ENCODE data around the gene OR2T6. TPM values are rescaled to one million over a fixed set of nuclear protein-coding genes. Genes with fewer than 3 reads are reported as not detected.

Gene OR2T6
- total RNA-seq = not detected
- not detected for polyA plus RNA-seq (ENCODE audit: insufficient read length in 6 of 6)
- long read RNA-seq, donor 1 = 0 reads
- long read RNA-seq, donor 2 = 0 reads
- long read RNA-seq, donor 3 = 0 reads
- long read RNA-seq, donor 4 = 0 reads
- long read RNA-seq, donor 5 = 0 reads
- long read RNA-seq, donor 6 = 0 reads
- long read RNA-seq, donor 7 = 0 reads
- long read RNA-seq, donor 8 = 0 reads
- long read RNA-seq, donor 9 = 0 reads
- long read RNA-seq, donor 10 = 0 reads
- long read RNA-seq, donor 11, partial matches to known transcripts = 0 of 1 reads
- long read RNA-seq, donor 11, other reads (novel, unspliced or antisense) = 0 of 1 reads
- long read RNA-seq, donor 12 = 0 reads

GRCh38 chr1:248375446-248375845 is at the start of gene OR2T6:
TSS of gene OR2T6 (plus strand) at chr1:248375746. CDS start at chr1:248387609, 11,863 bp downstream.
- H3K4me1 ChIP-seq = no peaks in the 10 kb centered on the region
- H3K36me3 ChIP-seq = no peaks in the 10 kb centered on the region
- intact Hi-C loops (cut with DNase I) = no loop called here
- H3K9me3 ChIP-seq = no peaks in the 10 kb centered on the region
- TF ChIP-seq, protein P1, sequence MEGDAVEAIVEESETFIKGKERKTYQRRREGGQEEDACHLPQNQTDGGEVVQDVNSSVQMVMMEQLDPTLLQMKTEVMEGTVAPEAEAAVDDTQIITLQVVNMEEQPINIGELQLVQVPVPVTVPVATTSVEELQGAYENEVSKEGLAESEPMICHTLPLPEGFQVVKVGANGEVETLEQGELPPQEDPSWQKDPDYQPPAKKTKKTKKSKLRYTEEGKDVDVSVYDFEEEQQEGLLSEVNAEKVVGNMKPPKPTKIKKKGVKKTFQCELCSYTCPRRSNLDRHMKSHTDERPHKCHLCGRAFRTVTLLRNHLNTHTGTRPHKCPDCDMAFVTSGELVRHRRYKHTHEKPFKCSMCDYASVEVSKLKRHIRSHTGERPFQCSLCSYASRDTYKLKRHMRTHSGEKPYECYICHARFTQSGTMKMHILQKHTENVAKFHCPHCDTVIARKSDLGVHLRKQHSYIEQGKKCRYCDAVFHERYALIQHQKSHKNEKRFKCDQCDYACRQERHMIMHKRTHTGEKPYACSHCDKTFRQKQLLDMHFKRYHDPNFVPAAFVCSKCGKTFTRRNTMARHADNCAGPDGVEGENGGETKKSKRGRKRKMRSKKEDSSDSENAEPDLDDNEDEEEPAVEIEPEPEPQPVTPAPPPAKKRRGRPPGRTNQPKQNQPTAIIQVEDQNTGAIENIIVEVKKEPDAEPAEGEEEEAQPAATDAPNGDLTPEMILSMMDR (IDR thresholded peaks at IDR 0.05) = no peak
- ATAC-seq (no peak), DNase-seq (no peak)
- no peak within 1 kb of the TSS for H3K27ac ChIP-seq
- H3K4me3 ChIP-seq = no peak within 1 kb of the TSS
- no peaks in the 10 kb centered on the region for H3K27me3 ChIP-seq

DNA sequence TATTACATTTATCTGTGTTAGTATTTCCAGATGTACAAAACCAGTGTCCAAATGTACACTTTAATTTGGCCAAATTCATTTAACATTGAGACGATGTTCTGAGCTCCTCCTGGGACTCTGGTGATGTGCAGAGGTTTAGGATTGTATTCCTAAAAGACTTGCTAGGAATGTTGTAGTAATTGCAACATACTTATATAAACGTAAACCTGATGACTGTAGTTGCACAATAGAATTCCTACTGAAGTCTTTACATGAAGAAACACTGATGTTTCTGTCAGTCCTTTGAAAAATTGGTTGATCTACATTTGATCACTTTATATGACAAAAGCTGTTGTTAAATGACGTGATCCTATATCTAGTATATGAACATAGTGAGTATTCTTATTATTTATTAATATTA is 32.1 kb upstream of the OR2T6 start:
- no peak for ATAC-seq
- H3K4me3 ChIP-seq = no peak overlapping the region
- H3K27ac ChIP-seq = no peak overlapping the region
- no peaks in the 10 kb centered on the region for H3K27me3 ChIP-seq
- intact Hi-C loops (cut with DNase I) = no loop called here
- TF ChIP-seq, protein P1 (IDR thresholded peaks at IDR 0.05) = no peak
- no peaks in the 10 kb centered on the region for H3K36me3 ChIP-seq
- no peaks in the 10 kb centered on the region for H3K4me1 ChIP-seq
- no peaks in the 10 kb centered on the region for H3K9me3 ChIP-seq
- no peak for DNase-seq

GRCh38 chr1:248348475-248348874 is 27.1 kb upstream of the OR2T6 start, which contains the start of gene OR14C36:
TSS of gene OR14C36 (plus strand) at chr1:248348775. CDS start at chr1:248348775, 0 bp downstream.
- no peak within 1 kb of the TSS for H3K4me3 ChIP-seq
- H3K27me3 ChIP-seq = no peaks in the 10 kb centered on the region
- no peak within 1 kb of the TSS for H3K27ac ChIP-seq
- H3K4me1 ChIP-seq = no peaks in the 10 kb centered on the region
- no peak for ATAC-seq
- no peaks in the 10 kb centered on the region for H3K9me3 ChIP-seq
- no peaks in the 10 kb centered on the region for H3K36me3 ChIP-seq
- intact Hi-C loops (cut with DNase I) = no loop called here
- TF ChIP-seq, protein P1 (IDR thresholded peaks at IDR 0.05) = no peak
- no peak for DNase-seq

DNA sequence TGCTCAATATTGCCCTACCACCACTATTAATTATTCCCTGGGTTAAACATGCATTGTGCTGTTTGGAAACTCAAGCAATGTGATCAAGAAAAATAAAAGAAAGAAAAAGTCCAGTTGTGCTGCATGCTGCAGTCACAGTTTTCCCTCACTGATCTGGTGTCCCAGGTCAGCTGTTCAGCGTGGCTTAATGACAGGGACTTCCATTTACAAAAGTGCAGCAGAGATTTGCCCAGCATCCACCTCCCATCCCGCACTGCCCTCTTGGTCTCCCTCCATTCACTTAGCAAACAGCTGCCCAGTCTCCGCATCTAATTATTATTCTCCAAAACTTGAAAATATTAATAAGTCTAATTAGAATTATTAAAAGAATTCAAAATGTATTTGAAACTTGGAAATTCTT is 16.1 kb upstream of the OR2T6 start:
- Histone ChIP-seq H3K27me3 (no peaks in the 10 kb centered on the region), H3K27ac (no peak overlapping the region), H3K4me3 (no peak overlapping the region), H3K4me1 (no peaks in the 10 kb centered on the region), H3K36me3 (no peaks in the 10 kb centered on the region), H3K9me3 (peaks cover 0 to 2% of the 10 kb centered on the region in 2 donors)
- TF ChIP-seq, protein P1 (IDR thresholded peaks at IDR 0.05) = no peak
- ATAC-seq = no peak
- DNase-seq = no peak
- intact Hi-C loops (cut with DNase I) = no loop called here

GRCh38 chr1:248361121-248361715 is 14.3 kb upstream of the OR2T6 start, which contains the start of gene OR2T4:
TSS of gene OR2T4 (plus strand) at chr1:248361665. CDS start at chr1:248361665, 0 bp downstream.
- Histone ChIP-seq H3K4me3 (no peak within 1 kb of the TSS), H3K4me1 (no peaks in the 10 kb centered on the region), H3K9me3 (peaks cover 0 to 2% of the 10 kb centered on the region in 2 donors), H3K36me3 (no peaks in the 10 kb centered on the region), H3K27ac (no peak within 1 kb of the TSS), H3K27me3 (no peaks in the 10 kb centered on the region)
- intact Hi-C loops (cut with DNase I) = no loop called here
- DNase-seq = no peak
- no peak for ATAC-seq
- TF ChIP-seq, protein P1 (IDR thresholded peaks at IDR 0.05) = no peak

All from left lung (tissue), 14 donors.